GM21447 (cell line): Measurements from ENCODE around the gene CEACAM6.
"Not testable (repeated sequence)": the region's sequence is repeated elsewhere in the genome, so short reads cannot be mapped to it uniquely, and the experiment has no call there.

Experiments used
- ATAC-seq: cut with Tn5 transposase; IDR thresholded peaks from one replicate; pipeline ENCODE4 v1.9.1; 2021; ENCODE audit not compliant: unreplicated experiment

Gene CEACAM6

DNA sequence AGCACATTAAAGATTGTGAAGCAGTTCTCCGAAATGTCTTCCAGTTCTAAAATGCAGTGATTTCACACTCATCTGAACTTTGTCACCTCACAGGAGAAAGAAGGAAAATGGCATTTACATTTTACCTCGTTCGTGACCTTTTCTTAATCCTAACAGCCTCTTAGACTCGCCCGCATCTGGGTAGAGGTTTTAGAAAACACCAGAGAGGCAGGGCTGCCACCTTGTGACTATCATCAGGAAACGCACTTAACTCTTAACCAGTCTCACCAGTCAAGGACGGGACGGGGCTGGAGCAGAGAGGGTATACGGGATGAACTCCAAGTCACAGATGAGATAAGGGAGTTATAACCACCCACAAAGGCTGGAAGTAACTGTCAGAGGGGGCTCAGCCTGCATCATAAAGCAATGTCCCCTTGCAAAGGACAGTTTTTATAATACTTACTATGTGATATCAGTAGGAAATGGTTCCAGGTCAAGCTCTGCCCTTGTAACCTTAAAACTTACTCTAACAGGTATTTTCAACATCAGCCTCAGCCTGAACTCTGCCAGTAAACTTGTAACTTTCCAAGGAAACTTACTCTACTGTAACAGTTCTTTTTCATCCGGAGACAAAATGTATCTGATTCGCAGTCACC lies 8.6 kb upstream of the CEACAM6 start:
- ATAC-seq: no peak

DNA sequence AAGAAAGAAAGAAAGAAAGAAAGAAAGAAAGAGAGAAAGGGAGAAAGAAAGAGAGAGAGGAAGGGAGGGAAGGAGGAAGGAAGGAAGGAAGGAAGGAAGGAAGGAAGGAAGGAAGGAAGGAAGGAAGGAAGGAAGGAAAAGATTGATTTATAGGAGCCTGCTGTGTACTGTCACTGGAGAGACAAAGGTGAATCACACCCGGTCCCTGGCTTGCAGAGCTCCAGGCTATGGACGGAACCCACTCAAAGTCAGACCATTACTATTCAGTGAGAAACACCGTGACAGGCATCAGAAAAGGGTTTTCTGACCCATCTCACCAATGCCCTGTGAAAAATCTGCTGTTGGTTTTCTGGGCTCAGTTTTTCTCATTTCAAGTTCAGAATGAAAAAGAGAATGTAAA lies 7.3 kb upstream of the CEACAM6 start:
- no peak for ATAC-seq

DNA sequence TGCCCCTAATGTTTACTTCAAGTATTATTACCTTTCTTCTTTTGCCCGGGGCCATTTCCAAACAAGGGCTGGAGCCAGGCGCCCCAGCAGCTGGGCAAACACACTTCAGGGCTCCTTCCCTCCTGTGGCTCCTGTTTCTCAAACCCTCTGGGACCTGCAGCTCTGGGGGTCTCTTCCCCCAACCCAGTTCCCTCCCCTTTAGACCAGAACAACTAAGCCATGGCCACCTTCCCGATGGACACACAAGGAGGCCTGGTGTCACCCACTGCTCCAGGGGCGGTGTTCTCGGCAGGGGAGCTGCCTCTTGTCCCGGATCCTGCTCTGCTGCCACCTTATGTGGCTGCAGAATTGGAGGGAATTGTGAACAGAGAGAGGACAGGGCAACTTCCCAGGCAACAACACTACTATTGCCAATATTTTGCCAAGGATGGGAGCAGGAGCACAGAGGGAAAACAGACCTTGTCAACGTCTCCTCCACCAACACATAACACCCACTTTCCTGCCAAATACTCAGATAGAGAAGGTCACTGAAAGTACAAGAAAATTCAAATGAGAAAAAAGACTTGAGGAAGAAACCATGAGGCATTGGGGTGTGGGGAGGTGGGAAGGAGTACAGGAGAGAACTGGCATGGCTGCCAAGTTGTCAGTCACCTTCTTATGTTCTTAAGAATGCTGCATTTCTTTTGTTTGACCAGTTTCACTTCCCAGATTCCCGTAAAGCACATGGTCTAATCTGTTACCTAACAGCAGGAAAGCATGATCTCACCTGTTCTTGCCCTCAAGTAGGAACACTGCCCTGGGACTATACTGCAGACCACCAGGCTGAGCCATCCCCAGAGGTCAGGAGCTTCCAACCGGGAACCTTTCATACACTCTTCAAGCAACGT lies 4.8 kb upstream of the CEACAM6 start:
- not testable (repeated sequence) for ATAC-seq

DNA sequence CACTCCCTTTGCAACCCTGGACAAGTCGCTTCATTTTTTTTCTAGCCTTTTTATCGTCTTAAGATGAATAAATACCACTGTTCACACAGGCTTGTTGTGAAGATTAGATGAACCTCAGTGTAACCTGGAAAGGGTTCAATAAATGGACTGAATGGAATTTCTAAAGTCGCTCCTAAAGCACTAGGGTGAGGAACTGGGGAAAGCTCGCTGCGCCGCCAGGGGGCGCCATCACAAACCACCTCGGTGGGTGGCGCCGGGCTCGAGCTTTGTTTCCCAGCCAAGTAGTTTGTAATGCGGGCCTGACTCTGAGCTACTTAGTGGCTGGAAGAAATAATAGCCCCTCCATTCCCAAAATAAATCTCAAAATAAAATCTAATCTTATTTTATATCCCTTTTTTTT lies 2.2 kb upstream of the CEACAM6 start:
- no peak for ATAC-seq

DNA sequence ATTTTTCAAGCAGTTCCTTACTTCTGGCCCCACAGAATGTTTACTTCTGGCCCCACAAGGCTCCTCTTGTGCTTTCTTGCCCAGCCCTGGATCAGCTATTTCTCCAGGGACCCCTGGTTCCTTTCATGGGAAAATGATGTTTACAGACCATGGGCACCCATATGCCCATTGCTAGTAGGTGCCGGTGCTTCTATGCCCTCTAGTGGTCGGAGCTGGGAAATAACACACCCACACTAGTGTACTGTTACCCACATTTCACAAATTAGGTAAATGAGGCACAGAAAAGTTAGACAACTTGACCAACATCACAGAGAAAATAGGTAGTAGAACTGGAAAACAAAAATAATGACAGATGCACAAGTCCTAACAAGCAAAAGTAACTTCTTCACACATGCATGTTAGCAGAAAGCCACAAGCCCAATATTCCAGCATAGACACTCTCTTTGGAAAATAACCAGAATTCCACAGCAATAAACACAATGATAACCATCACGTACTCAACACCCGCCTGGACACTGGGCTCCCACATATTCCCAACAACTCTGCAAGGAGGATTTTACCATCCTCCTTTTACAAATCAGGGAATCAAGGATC lies 1.3 kb upstream of the CEACAM6 start:
- ATAC-seq: no peak

DNA sequence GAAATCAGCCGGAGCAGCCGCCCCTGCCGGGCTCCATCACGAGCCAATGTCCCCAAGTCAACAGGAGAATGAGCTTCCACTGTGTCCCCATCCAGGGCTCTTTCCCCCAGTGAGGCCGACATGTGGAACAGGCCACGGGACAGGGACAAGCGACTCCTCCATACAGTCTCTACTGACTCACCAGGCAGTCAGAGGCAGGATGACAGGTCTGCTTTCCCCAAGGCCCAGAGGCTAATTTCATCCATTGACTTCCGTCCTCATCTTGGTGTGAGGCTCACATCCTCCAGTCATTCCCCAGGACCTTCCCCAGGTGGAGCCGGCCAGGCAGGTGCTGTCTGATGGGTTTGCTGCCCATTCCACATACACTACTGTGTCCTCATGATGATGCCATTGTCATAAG lies 3.5 kb downstream of the CEACAM6 start:
- no peak for ATAC-seq

DNA sequence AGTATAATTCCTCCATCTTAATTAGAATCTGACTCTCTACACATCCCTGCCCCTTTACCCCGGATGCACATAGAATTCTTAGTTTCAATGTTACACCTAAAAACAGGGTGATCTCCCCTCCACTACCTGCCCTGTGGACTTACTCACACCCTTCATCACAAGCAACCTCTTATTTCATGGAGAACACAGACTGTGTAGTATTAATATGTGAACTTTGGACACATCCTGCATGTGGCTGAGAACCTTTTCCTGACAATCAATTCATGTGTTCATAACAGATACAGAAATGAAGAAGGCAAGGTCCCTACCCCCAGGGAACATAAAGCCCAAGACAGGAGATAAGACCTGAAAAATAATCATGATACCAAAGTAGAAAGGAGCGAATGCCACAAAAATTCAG lies 11.8 kb downstream of the CEACAM6 start:
- ATAC-seq: no peak

DNA sequence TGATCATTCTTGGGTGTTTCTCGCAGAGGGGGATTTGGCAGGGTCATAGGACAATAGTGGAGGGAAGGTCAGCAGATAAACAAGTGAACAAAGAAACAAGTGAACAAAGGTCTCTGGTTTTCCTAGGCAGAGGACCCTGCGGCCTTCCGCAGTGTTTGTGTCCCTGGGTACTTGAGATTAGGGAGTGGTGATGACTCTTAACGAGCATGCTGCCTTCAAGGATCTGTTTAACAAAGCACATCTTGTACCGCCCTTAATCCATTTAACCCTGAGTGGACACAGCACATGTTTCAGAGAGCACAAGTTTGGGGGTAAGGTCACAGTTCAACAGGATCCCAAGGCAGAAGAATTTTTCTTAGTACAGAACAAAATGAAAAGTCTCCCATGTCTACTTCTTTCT lies 12.8 kb downstream of the CEACAM6 start:
- ATAC-seq: not testable (repeated sequence)

DNA sequence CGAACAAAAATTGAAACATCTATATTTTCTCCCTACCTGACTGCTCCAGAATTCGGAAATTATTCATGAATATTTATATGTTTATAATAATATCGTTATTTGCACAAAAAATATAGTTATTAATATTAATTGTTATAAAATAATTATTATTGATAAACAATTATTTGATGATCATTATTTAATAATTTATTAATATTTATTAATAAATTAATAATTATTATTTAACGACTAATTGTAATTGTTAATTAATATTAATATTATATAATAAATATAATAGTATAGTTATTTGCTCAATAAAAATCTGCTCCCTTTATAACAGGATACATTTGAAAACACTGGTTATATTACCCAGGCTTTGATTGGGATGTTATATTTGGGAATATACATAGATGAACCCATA lies 14.3 kb downstream of the CEACAM6 start:
- ATAC-seq: no peak

DNA sequence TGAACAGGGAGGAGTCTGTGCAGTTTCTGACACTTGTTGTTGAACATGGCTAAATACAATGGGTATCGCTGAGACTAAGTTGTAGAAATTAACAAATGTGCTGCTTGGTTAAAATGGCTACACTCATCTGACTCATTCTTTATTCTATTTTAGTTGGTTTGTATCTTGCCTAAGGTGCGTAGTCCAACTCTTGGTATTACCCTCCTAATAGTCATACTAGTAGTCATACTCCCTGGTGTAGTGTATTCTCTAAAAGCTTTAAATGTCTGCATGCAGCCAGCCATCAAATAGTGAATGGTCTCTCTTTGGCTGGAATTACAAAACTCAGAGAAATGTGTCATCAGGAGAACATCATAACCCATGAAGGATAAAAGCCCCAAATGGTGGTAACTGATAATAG lies 16.1 kb downstream of the CEACAM6 start:
- ATAC-seq: no peak

DNA sequence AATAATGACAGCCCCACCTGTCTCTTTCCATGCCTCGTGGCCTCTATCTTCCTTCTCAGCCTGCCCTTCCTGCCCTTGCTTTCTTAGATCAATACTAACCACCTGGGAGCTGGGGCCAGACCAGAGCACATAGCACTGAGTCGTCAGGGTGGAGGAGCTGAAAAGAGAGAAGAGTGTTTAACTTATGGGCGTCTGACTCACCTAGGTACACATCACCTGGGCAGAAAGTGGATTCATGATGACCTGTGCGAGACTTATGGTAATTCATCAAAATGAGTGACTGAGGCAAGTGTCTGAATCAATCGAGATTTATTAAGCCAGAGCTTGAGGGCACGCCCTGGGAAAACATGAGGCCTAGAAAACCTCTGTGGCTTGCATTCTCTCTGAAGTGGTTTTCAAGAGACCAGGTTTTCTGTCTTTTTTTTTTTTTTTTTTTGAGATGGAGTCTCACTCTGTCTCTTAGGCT lies 19.2 kb downstream of the CEACAM6 start:
- no peak for ATAC-seq

DNA sequence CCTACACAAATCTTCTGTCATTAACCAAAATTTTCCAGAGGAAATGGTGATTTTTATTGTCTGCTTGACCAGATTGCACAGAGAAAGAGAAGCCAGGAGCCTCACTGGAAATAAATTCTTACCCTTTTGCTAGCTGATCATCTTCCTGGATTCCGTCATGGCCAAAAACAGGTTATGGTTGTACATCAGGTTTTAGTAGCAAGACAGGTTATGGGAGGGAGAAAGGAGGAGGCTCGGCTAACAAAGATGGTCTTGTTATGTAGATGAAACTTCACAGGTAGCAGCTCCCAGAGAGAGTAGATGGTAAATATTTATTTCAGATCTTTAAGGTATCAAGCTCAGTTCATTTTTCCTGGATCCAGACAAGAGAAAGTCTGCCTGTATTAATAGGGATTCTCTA lies 21.4 kb downstream of the CEACAM6 start:
- no peak for ATAC-seq

DNA sequence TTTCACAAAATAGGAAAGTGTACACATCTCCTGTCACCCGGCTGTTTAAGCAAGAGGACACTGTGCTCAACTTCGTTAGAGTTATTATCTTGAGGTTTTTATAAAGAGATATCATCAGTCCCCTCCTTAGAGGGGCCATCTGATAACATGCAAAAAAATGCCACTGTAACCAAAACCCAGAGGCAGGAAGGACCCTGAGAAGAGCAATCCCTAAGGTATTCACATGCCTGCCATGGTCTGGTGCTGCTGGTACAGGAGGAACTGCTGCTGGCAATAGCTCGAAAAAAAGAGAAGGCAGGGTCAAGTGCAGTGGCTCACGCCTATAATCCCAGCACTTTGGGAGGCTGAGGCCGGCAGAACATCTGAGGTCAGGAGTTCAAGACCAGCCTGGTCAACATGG lies 28.3 kb downstream of the CEACAM6 start:
- no peak for ATAC-seq

DNA sequence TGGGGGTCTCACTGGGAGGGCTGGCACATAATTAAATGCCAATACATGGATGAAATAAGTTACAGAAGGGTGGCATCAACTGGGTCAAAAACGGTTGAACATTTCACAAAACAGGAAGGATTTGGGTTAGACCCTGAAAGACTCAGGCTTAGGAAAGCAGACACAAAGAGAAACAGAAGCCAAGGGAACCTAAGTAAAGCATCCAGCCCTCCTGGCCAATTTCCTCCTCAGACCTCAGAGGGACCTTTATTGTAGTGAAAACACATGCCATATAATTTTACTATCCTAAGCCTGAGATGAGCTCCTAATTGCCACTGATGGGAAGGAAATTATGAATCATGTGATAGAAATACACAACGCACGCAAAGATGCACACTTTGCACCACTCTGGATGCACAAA lies 29.0 kb downstream of the CEACAM6 start:
- ATAC-seq: no peak

DNA sequence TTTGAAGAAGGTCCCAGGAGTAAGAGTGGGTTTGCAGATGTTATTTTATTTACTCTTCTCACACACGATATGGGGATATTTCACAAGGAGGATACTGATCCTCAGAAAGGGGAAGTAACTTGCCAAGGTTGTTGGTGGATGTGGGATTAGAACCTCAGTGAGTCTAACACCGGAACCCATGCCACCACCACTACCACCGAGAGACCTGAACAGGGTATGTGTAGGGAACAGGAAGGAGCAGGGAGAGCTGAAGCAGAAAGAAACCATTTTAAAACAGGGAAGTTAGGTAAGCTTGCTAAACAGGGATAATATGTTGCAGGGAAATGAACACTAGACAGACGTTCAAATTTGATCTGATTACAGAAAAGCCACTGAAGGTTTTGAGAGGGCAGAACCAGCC lies 29.4 kb downstream of the CEACAM6 start:
- ATAC-seq: no peak

DNA sequence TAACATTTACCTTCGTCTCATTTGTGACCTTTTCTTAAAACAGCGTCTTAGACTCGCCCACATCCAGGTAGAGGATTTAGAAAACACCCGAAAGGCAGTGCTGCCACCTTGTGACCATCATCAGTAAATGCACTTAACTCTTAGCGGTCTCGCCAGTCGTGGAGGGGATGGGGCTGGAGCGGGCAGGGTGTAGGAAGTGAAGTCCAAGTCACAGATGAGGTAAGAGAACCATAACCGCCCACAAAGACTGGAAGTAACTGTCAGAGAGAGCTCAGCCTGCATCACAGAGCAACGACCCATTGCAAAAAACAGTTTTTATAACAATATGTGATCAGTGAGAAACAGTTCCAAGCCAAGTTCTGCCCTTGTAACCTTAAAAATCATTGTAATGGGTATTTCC lies 30.3 kb downstream of the CEACAM6 start:
- no peak for ATAC-seq

DNA sequence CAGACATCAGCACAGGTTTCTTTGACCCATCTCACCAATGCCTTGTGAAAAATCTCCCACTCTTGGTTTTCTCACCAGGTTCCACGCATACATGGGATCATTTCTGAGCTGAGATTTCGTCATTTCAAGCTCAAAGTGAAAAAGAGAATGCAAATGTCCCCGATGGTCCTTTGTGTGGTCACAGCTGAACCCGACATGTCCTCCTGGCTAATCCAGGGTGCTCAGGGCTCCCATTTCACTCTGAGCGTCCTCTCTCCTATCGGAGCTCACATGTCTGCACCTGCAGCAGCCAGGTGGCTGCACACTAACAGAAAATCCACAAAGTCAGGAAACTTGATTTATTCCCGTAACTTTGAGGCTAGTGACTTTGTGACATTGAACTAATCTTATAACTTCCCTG lies 31.7 kb downstream of the CEACAM6 start:
- no peak for ATAC-seq

DNA sequence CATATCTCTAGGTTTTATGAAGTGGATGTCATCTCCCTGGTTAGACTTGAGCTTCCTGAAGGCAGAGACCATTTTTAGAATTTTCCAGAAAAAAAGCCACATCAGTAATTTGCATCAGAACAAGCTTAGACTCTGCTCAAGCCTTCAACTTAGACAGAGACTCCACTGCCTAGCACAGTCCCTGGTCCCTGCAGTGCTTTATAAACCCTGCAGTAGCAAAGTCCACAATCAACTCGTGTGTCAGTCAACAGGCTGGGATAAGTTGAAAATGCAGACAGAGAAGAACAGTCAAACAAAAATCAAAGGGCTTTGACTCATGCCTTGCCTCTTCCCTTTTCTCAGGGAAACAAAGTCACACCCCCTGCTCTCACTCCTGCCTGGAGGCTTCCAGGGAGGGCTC lies 33.2 kb downstream of the CEACAM6 start:
- not testable (repeated sequence) for ATAC-seq

DNA sequence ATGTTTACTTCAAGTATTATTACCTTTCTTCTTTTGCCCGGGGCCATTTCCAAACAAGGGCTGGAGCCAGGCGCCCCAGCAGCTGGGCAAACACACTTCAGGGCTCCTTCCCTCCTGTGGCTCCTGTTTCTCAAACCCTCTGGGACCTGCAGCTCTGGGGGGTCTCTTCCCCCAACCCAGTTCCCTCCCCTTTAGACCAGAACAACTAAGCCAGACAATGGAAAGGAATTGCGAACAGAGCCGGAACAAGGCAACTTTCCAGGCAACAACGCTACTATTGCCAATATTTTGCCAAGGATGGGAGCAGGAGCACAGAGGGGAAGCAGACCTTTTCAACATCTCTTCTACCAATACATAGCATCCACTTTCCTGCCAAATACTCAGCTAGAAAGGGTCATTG lies 33.7 kb downstream of the CEACAM6 start:
- ATAC-seq: not testable (repeated sequence)

DNA sequence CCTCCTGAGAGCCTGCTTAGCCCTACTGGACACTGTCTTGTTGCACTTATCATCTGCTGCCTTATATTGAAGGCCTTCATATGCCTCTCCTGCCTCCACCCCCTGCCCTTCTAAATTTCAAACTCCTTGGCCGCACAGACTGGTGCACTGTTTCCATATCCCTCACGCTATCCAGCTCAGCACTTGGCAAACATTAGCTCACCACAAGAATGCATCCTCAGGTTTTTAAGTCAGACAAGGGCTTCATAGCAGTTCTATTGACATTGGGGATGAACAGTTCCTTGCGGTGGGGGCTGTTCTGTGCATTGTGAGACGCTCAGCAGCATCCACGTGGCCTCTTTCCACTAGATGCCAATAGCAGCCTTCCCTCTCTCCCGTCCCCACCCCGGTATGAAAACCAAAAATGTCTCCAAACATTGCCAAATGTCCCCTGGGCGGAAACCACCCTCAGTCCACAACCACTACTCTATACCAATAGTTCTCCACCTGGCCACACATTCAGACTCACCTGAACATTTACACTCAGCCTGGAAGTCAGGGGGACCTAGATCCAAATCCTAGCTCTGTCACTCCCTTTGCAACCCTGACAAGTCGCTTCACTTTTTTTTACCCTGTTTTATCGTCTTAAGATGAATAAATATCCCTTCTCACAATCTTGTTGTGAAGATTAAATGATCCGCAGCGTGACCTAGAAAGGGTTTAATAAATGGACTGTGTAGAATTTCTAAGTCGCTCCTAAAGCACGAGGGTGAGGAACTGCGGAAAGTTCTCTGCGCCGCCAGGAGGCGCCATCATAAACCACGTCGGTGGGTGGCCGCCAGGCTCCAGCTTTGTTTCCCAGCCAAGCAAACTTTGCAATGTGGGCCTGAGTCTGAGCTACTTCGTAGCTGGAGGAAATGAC lies 37.4 kb downstream of the CEACAM6 start:
- ATAC-seq: no peak

DNA sequence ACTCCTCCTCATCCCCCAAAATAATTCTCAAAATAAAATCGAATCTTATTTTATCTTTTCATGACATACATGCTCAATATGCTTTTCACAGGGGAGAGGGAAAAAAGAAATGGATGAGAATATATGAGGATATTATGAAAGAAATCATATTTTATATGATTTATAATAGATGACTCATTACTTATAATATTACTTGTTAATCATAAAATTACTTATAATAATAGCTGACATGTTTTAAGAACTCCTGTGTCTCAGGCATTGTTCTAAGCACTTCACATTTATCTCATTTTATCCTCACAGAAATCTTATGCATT lies 38.0 kb downstream of the CEACAM6 start:
- no peak for ATAC-seq
